ENCODE results near the gene MICAL2.

DNA sequence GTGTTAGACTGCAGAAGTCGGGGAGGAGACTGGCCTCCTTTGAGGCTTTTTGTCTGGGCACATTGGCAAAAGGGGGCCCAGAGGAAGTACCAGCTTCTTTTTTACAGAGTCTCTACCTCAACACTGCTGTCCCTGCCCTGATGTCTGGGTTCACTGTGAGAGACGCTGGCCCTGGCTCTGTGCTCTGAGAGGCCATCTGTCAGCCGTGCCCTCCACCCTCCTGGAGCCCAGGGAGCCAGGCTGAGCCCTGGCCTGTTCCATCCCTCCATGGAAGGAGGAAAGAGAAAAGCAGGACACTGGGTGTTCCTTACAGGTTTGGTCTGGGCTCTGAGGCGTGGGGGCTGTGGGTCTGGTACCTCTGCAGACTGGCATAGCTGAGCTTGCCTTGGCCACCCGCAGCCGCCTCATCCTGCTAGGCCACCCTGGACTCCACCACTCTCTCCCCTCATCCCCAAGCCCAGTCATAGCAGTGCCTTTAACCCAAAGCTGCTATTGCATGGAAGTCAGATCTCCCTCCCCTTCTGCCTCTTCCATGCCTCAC lies 161.5 kb downstream of the MICAL2 start:
- TF ChIP-seq, protein P1, sequence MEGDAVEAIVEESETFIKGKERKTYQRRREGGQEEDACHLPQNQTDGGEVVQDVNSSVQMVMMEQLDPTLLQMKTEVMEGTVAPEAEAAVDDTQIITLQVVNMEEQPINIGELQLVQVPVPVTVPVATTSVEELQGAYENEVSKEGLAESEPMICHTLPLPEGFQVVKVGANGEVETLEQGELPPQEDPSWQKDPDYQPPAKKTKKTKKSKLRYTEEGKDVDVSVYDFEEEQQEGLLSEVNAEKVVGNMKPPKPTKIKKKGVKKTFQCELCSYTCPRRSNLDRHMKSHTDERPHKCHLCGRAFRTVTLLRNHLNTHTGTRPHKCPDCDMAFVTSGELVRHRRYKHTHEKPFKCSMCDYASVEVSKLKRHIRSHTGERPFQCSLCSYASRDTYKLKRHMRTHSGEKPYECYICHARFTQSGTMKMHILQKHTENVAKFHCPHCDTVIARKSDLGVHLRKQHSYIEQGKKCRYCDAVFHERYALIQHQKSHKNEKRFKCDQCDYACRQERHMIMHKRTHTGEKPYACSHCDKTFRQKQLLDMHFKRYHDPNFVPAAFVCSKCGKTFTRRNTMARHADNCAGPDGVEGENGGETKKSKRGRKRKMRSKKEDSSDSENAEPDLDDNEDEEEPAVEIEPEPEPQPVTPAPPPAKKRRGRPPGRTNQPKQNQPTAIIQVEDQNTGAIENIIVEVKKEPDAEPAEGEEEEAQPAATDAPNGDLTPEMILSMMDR (IDR thresholded peaks at IDR 0.05), result no peak
- TF ChIP-seq POLR2A (IDR thresholded peaks at IDR 0.05), result no peak

Measured in thyroid gland (tissue), 4 donors.